ENCODE measurements around the gene SLC47A2.

Gene SLC47A2

DNA sequence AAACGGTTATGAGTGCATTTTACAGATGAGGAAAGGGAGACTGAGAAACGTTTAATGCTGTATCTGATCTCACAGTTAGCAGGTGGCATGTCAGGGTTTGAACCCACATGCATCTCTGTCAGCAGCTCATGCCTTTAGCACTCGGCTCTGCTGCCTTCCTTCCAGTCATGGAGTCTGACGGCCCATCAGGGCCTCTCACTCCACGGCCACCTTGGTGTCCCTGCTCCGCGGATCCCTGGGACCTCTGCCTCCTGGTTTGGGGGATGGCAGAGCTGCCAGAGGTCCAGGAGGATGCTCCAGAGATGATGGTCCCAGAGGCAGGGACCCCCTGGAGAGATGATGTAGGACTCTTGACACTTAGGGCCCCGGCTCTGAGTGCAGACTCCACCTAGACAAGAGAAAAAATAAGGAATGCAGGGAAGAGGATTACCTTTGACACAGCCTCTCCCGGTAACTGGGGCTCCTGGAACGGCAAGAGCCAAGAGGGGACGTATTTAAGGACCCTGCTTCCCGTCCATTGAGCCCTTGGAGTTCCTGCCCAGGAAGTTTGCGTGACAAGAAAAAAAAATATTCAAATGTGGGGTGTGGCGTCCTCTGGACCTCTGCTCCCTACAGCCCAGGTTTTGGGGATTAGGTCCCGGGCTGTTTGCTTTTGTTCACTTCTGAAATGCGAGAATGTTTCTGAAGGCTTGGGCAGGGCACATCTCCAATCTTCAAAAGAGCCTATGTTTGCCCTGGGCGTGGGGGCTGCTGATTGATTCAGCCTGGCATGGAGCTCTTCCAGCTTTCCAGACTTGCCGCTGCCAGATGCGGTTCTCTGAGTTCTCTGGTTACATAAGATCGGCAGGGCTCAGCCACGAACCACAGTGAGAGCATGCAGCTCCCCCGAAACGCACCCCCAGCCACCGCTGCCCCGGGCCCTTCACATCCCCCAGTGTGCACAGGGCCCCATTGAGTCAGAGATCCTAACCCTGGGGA is 31.7 kb upstream of the SLC47A2 start, which contains the start of gene ALDH3A1:
Gene ALDH3A1, minus strand, starts transcription at position 470 of the 978 bp plus-strand sequence. CDS start 3,169 bp downstream, outside the sequence.
- peak; percentile 11 for DNase-seq

DNA sequence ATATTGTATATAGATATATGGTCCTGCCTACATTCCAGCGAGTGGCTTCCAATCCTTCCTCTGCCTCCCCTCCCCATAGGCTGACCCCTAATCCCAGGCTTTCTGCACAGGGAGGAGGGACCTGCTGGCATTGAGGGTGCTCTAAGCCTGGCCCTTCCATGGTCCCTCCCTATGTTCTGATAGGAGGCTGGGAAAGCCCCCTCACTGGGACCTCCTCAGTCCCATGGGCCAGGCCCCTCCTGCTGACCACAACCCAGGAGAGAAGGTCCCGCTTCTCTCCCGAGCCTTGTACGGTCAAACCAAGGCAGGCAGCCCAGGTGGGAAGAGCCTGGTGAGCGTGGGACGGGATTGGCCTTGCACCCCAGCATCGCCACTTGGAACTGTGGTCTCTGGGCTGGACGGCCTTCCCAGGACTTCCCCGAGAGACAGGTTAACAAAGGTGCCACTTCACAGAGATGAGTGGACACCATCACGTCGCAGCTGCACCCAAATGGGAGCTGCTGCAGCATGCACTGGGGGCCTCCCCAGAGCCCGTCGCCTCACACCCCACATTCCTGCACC is 30.9 kb upstream of the SLC47A2 start:
- DNase-seq = no peak

DNA sequence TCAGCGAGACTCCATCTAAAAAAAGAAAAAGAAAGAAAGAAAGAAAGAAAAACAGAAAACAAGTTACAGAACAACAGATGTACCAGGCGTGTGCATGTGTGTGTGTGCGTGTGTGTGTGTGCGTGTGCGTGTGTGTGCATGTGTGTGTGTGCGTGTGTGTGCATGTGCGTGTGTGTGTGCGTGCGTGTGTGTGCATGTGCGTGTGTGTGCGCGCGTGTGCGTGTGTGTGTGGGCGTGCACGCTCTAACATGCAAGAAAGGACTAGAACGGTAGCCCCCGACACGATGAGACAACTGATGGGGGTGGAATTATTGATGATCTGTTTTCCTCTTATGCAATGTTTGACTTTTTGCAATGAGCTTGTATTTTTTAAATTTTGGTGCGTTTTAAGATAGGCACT is 30.1 kb upstream of the SLC47A2 start:
- no peak for DNase-seq

DNA sequence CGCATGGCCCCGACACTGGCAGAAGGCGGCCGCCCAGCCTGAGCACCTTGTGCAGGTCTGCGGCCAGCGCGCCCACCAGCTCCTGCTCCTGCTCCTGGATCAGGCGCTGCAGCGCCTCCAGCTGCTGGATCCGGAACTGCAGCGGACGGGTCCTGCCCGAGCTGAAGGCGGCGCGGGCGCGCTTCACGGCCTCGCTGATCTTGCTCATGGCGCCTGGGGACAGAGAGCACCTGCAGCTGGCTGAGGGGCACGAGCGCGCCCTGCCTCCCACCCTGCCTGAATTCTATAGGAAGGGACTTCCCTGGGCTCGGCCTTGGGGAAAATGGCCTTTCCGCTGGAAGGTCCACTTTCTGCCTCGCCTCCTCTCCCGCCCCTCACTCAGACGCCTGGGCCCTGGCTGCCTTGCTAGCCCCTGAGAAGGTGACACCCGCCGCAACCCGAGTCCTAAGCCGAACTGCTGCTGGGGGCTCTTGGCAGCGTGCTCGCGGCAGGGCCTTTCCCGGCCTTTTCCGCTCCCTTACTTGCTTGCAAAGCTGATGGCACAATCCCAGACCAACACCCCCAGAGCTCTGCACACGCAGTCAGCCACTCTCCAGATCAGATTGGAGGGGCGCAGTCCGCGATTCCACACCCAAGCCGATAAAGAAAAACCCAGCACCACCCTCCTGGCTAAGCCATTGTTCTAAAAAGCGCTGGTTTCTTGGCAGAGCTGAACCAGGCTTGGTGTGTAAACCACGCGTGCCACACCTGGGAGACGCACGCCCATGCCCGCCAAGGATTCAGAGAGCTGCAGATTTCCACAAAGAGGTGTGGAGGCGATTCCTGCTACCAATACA is 28.8 kb upstream of the SLC47A2 start:
- DNase-seq = peak; percentile 50

DNA sequence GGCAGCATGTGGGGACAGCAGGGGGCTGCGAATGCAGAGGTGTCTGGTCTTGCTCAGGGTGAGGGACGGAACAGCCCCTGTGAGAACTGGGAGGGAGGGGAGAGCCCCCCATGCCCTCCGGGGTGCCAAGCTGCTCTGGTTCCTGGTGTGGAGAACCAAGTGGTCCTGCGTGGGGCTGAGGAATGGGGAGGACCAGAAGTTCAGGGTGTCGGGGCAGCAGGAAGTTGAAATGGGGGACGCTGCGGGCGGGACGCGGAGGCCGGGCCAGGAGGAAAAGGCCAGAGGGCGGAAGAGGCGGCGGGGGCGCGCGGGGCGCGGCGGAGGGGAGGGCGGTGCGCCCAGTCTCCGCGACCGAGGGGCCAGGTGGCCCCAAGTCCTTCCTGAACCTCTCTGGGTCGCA is 28.1 kb upstream of the SLC47A2 start:
- no peak for DNase-seq

DNA sequence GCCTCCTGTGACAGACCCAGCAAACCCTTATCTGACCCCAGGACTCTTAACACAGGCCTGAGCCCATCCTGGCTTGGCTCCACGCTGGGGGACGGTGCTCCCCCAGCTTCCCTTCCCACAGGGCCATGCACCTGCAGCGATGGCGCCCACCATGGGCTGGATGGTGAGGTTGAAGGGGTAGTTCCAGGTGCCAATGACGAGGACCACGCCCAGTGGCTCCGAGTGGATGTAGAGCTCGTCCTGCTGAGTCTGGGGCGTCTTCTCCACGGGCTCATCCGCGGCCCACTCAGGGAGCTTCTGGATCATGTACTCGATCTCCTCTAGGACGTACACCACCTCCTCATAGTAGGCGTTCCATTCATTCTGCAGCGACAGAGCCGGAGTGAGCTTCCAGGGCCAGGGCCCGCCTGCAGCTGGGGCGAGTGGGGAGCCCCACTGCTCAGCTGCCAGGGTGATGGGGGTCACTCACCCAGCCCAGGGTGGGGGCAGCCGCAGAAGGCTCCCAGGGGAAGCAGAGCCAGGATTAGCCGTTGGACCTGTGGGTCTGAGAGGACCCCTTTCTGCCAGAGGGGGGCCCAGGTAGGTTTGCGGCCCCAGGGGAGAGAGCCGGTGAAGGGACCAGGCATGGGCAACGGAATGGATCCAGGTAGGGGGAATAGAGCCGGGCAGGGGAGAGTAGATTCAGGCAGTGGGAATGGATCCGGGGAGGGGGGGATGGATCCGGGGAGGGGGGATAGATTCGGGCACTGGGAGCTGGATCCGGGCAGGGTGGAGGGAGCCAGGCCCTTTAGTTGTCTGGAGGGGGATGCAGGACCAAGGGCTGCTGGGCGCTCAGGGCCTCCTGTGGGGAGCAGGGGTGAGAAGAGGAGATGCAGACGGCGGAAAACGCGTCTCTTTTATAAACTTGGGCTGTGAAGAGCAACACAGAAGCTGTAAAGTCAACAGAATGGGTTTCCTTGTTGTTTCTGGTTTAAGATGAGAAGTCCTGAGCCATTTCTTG is 27.0 kb upstream of the SLC47A2 start:
- no peak for DNase-seq

DNA sequence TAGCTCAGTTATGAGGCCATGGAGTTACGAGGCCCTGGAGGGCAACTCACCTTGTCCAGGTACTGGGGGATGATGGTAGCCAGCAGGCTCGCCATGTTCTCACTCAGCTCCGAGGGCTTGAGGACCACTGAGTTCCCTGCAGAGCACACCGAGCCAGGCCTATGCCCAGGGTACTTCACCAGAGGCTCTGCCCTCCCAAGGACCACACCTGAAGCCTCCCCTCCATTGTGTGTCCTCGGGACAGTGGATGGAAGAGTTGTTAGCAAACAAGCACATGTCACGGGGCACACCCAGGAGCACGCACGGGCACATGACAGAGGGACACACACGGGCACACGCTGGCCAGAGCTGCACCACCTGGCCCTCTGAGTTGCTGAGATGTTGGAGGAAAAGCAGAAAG is 26.1 kb upstream of the SLC47A2 start:
- DNase-seq = no peak

DNA sequence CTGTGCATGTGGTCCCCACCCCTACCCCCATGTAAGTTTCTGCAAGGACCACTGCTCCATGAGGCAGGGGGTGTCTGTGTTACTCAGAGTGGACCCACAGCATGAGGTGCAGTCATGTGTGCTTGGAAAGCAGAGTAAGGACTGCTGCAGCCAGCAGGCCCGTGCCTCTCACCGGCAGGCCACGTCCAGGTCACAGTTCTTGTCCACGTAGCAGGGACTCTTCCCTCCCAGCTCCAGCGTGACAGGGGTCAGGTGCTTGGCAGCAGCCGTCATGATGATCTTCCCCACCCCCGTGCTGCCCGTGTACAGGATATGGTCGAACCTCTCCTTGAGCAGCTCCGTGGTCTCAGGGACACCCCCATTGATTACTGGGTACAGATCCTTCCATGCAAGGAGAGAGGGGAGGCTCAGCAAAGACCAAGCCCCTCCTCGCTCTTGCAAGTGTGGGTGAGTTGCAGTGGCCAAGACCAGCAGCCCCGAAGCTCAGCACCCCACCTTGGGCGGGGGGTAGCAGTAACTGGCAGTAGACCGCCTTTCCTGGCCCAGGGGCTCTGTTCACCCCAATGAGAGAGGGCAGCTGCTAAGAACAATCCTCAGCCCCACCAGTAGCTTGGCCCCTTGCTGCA is 25.6 kb upstream of the SLC47A2 start:
- no peak for DNase-seq

DNA sequence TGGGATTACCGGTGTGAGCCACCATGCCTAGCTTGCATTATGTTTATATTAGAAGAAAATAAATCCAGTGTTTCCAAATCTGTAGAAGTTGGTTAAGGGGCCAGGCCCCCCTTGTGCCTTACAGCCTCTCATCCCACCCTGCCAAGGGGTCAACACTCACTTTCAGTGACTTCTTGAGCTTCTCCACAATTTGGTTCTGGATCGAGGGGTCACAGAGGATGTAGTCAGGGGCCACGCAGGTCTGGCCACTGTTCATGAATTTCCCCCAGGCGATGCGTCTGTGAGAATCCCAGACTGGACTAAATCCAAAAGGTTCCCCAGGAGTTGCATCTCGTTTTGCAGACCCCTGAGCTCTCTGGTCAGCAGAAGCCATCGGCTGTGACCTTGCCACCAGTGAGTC is 24.5 kb upstream of the SLC47A2 start:
- no peak for DNase-seq

DNA sequence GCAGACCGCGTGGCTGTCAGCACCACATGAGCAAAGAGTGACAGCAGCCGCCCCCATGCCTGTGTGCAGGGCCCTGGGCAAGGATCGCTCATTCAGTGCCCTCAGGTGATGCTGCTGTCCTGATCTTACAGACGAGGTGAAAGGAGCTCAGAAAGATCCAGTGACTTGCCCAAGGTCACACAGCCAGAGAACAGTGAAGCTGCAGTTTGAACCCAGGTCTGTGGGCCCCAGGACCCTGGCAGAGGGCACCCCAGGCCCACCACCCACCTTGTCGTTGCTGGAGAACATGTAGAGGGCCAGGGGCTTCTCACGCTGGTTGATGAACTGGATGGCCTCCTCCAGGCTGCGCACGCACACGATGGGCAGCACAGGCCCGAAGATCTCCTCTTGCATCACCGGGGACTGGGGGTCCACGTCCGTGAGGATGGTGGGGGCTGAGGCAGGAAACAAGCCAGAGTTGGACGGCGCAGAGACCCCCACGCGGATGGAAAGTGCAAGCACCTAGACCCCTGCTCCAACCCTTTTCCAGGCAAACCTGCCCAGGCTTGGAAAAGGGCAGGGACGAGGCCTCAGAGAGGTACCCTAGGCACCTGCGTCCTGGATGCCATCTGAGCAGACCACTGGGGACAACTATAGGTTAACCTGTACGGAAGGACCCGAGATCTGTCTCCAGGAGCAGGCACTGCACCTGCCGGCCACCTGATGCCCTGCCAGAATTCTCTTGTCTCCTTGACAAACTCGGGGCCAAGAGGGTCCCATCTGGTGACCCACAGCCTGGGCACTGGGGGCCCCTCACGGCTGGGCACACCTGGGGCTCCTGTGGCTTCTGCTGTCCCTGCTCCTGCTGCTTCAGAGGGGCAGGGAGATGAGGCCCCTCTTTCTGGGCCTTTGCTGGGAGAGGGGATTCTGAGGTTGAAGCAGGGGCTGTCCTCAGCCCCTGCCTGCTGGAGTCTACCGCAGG is 23.1 kb upstream of the SLC47A2 start:
- no peak for DNase-seq

DNA sequence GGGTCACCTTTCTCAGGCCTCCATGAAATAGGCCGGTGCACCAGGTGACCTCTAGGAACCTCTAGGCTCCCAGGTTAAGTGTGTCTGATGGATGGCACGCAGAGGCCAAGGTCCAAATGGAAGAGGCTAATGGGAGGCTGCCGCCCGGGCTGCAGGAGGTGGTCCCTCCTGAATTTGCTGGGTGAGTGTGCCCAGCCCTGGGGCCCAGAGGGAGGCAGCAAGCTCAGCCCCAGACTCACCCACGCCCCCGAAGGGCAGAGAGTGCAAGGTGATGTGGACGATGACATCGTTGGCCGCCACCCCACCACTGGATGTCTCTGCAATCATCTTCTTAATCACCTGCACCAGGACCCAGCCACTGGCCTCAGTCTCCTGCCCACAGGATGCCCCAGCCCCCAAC is 22.4 kb upstream of the SLC47A2 start:
- DNase-seq = no peak

DNA sequence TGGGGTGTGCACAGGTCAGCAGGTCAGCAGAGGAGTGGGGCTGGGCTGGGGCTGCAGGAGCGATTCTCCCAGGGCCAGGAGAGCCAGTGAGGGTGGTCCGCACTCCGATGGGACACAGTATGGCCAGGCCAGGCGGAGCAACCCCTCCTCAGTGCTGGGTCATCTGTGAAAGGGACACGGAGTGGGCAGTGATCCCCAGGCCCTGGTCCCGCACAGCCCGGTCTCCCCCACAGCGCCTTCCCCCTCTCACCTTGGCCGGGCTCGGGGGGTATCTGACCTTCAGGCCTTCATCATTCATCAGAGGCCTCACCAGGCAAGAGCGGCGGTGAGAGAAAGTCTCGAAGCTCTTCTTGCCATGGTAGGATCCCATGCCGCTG is 21.7 kb upstream of the SLC47A2 start:
- no peak for DNase-seq

DNA sequence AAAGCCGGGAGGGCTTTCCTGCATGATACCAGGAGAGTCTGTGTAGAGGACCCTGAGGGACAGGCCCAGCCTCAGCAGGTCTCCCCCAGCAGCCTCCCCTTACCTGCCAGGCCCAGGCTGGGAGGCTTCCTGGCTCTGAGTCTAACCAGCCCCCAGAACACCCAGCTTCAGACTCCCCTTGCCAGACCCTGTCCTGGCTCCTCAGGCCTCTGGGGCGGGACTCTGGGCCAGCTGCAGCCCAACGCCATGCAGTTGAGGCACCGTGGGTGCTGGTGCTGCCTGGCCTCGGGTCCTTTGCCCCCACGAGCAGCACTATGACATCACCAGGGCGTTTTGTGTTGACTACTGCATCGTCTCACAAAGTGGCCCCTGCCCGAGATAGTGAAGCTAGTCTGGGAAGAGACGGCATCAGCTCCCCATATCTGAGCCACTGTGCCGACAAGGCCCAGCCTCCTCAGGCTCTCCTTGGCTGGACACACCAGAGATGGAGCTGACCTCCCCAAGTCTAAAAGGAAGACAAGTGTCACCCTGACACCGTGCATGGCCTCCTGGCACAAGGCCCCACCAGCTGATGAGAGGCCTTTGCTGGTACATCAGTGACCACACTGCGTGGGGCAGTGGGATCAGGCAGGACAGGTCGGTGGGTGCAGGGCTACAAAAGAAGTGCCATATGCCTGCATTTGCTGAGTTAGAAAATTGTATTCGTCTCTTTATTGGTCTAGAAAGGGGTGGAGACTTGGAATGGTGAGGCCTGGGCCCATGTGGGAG is 21.1 kb upstream of the SLC47A2 start:
- no peak for DNase-seq

DNA sequence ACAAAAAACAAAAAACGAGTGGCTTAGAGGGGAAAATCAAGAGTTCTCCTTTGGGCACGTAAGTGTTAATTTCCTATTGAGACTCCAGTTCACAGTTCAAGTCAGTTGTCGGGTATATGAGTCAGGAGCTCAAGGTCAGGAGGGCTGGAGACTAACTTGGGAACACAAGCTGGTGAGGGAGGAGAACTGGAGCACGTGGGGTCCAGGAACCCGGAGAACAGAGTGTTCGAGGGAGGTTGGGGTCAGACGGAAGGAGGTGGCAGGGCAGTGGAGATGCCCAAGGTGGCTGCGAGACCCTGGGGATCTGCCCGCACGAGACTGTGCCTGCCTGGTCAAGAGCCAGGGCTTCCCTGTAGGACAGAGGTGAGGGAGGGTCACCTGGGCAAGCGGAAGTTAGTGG is 19.7 kb upstream of the SLC47A2 start:
- no peak for DNase-seq

DNA sequence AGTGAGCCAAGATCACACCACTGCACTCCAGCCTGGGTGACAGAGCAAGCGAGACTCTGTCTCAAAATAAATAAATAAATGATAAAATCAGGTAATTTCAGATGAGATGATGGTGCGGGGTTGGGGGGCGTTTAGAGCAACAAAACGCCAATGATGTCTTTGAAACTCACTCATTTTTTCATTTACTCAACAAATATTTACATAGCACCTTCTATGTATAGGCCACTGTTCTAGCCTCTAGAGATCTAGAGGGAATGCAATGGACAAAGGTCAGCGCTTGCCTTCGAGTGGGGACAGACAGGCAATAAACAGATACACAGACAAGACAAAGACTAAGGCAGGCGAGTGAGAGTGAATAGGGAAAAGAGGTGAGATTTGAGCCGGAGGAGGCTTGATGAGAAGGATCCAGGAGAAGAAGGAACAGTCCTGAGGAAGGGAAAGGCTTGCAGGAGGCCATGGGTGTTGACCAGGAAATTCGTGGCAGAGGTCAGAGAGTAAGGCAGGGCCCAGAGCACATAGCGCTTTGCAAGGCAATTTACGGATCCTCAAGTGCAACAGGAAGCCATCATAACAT is 17.7 kb upstream of the SLC47A2 start:
- no peak for DNase-seq

DNA sequence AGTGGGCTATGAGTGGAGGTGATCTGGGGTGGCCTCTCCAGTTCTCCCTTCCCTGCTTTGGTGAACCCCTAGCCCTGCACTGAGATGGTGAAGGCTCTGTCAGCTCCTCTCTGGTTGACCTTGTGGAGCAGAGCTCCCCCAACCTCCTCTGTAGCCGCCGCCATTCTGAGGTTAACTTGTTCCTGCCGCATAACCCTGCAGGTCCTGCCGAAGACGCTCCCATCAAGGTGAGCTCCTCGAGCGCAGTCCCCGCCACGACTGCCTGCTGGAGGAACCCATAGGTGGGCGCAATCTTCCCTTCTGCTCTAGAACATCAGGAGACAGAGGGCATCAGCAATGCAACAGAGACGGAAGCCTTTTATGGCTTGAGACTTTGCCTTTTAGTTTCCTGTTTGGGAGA is 15.2 kb upstream of the SLC47A2 start:
- DNase-seq = no peak

DNA sequence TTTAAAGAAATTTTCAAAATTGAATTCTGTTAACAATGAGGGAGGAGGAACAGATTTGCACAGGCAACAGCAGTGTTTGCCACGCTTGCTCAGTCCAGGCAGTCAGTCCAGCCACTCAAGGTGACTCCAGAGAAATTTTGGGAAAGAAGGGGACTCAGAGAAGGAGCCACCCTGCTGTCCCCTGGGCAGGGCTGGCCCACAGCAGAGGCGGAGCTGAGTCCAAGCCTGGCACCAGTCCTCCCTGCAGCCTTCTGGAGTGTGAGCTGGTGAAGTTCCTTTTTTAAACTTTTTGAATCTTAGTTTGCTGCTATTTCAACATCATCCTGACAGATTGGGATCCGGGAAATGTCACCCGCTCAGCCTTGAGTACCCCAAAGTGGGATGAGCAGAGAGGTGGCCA is 14.5 kb upstream of the SLC47A2 start:
- no peak for DNase-seq

DNA sequence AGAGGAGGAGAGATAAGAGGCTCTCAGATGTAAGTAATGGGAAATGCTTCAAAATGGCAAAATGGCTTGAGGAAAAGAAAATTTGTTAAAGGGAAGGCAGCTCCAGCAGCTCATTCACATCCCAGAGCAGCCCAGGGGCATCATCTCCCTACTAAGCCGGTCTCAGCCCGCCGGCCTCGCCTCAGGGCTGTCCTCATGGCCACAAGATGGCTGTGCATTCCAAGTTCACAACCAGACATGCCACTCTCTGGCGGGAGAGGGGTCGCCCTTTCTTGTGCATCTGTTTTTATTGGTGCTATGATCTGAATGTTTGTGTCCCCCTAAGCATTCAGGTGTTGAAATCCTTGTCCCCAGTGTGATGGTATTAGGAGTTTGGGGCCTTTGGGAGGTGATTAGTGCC is 13.5 kb upstream of the SLC47A2 start:
- DNase-seq = no peak

DNA sequence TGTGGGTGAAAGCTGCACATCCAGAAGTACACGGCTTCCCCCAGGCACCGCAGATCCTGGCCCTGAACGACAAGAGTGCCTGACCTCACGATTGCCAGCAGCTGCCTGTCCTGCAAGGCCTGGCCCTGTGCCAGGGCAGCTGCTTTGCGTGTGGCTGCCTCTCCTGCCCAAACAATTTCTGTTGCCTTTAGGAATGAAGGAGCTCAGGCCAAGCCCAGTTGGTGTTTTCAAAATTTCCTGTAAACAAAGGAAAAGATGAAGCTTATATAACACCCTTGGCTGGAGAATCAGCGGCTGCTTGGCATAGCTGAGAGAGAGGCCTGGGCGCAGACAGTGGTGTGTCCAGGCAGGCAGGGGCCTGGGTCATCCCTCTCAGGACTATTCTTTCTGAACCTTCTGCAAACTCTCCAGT is 11.7 kb upstream of the SLC47A2 start:
- DNase-seq = peak; percentile 52

Measured in fibroblast of skin of scalp (primary cell).